Ramos (cell line): ENCODE data around the gene EEF2.
"Not testable (repeated sequence)": the region's sequence is repeated elsewhere in the genome, so short reads cannot be mapped to it uniquely, and the experiment has no call there.

ENCODE experiments used
- in situ Hi-C: fragments of 300-500 bp; cut with MboI; formaldehyde crosslinking; loops from one replicate; pipeline ENCODE4 v1.14.3; 2022; ENCODE audit warnings: low sequenced_read_pairs; ENCODE audit not compliant: unreplicated experiment

The EEF2 gene

GRCh38 chr19:4015705-4016402 is 30.6 kb upstream of the EEF2 start:
- in situ Hi-C loops = no loop called here

DNA sequence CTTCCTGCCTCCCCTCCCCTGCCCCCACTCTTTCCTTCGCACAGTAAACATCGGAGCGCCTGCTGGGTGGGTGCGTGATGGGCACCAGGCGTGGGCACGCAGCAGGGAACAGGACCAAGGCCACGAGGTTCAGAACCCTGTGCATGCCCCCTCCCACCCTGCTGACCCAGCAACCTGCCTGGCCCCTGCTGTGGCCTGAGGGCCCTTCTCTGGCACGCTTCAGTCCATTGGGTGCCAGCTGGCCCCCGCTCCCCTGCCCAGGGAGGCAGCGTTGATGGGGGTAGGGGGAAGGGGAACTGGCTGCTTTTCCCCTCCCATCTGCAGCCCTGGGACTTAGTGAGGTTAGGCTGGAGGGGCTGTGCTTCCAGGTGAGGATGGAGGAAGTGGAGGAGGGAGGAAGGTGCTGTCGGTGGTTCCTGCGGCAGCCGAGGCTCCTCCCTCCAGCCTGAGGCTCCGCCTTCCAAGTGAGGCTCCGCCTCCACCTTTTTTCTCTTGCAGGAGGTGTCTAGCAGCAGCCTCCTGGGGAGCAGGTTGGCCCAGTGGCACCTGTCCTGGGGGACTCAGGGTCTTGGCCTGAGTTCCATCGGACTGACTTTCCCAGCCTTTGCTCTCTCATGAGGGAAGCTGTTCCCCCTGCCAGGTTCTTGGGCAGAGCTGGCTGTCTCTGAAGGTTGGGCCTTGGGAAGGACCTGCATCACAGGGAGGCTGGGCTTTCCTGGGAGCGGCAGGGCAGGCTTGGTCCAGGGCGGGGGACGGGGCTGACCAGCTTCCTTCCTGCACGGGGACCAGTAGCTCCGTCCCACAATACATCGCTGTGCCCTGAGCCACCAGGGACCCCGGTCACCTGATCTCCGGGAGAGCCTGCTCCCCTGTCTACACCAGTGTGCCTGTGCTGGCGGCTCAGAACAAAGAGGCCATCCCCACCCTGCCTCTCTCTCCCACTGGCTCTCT is 29.6 kb upstream of the EEF2 start:
- in situ Hi-C loops = no loop called here

DNA sequence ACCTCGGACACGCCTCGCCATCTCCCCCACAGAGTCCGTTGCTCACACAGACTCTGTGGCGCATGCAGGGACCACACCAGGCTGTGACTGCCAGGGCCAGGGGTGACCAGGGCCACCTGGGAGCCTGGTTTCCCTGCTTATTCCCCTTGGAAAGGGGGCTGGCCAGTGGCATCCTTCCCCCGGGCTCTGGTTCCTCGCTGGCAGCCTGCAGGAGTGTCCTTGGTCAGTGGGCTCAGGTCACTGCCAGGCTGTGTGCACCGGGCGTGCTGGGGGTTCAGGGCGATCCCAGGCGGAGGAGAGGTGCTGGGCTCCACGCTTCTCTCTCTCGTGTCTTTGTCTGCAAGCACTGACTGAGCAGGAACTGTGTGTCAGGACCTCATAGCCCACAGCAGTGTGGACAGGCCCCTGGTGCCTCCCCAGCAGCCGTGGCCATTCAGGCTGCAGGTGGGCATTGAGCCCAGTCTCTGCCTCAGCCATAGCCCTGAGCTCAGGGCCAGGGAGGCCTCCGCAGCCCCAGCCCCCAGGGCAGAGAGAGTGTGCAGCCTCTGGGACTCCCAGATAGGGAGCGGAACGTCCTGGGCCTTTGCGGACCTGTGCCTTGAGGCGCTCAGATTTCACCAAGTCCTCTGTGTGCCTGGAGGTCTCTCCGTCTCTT is 28.8 kb upstream of the EEF2 start:
- in situ Hi-C loops = no loop called here

GRCh38 chr19:4012975-4013634 is 27.8 kb upstream of the EEF2 start:
- in situ Hi-C loops = no loop called here

DNA sequence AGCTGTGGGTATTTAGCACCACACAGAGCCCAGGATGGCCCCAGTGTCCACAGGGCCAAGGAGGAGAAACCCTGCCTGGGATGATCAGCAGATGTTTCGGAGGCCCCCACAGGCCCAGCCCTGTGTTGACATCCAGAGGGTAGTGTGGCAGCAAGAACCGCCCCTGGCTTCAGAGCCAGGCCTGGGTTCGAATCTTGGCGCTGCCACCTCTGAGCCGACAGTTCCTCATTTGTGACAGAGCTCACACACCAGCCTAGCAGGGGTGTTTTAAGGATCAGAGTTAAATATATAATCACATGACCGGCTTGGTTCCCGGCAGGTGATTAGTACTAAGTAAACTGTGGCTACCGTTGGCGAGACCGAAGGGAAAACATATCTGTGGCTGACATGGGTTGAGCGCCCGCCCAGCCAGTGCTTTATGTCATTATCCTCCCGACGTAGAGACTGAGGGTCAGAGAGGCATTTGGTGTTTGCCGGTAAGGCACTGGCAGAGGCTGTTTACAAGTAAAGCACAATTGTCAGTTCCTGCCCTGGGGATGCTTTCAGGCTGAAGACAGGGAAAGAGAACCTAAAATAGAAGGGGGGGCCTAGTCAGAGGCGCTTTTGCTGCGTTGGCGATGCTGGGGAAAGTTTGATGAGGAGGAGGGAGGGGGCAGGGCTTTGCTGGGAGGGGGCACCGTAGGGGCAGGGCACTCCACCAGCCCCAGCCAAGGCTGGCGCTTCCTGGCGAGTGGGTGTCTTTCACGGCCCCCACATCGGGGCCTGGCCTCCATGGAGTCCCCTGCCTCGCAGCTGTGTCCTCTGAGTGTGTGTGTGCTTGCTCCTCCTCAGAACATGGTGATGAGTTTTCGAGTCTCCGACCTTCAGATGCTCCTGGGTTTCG is 27.1 kb upstream of the EEF2 start:
- in situ Hi-C loops = no loop called here

GRCh38 chr19:4011430-4011829 is 26.2 kb upstream of the EEF2 start:
- in situ Hi-C loops = not testable (repeated sequence)

DNA sequence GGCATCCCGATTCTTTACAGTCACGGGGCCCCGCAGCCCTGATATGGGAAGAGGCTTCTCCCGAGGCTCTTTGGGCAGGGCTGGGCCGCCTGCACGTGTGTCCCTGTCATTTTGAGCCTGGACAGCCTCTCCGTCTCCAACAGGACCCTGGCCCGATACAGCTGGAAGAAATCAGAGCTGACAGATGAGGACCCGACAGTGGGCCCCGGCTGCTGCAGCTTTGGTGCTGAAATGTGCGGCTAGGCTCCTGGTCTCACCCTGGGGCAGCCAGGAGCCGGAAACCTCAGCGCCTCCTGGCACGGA is 25.5 kb upstream of the EEF2 start:
- in situ Hi-C loops = no loop called here

- in situ Hi-C loops = no loop called here
These were observed 24.9 kb upstream of the EEF2 start for GRCh38 chr19:4009990-4010807.

- in situ Hi-C loops = no loop called here
These were observed 22.7 kb upstream of the EEF2 start for GRCh38 chr19:4007836-4008539.

GRCh38 chr19:4007021-4007835 is 22.0 kb upstream of the EEF2 start, which contains the start of gene PIAS4:
PIAS4 (plus strand) TSS chr19:4007736; CDS start chr19:4007761, 25 bp downstream.
- in situ Hi-C loops = no loop called here

DNA sequence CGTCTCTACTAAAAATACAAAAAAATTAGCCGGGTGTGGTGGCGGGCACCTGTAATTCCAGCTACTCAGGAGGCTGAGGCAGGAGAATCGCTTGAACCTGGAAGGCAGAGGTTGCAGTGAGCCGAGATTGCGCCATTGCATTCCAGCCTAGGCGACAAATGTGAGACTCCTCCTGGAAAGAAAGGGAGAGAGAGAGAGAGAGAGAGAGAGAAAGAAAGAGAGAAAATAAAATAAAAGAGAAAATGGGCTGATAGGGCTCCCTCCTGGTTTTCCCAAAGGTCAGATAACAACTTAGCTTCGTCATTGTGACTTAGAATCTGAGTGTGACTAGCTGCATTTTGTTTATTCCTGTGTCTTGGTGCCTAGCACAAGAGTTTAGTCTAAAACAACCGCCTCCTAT is 20.2 kb upstream of the EEF2 start:
- in situ Hi-C loops = not testable (repeated sequence)

GRCh38 chr19:4000798-4001197 is 15.5 kb upstream of the EEF2 start:
- in situ Hi-C loops = not testable (repeated sequence)

DNA sequence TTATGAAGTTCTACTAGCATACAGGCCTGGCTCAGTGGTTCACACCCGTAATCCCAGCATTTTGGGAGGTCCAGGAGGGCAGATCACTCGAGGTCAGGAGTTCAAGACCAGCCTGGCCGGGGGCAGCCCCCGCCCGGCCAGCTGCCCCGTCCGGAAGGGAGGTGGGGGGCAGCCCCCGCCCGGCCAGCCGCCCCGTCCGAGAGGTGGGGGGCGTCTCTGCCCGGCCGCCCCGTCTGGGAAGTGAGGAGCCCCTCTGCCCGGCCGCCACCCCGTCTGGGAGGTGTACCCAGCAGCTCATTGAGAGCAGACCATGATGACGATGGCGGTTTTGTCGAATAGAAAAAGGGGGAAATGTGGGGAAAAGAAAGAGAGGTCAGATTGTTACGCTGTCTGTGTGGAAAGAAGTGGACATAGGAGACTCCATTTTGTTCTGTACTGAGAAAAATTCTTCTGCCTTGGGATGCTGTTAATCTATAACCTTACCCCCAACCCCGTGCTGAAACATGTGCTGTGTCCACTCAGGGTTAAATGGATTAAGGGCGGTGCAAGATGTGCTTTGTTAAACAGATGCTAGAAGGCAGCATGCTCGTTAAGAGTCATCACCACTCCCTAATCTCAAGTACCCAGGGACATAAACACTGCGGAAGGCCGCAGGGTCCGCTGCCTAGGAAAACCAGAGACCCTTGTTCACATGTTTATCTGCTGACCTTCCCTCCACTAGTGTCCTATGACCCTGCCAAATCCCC is 13.6 kb upstream of the EEF2 start:
- in situ Hi-C loops = not testable (repeated sequence)

DNA sequence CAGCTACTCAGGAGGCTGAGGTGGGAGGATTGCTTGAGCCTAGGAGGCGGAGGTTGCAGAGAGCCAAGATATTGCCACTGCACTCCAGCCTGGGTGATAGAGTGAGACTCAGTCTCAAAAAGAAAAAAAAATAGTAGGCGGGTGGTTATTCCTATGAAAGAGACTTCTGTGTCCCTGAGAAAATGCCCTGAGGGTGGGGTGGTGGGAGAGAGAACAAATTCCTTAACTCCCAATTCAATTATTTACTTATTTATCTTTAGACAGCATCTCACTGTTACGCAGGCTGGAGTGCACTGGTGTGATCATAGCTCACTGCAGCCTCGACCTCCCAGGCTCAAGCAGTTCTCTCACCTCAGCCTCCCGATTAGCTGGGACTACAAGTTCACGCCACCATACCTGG is 10.3 kb upstream of the EEF2 start:
- in situ Hi-C loops = no loop called here

DNA sequence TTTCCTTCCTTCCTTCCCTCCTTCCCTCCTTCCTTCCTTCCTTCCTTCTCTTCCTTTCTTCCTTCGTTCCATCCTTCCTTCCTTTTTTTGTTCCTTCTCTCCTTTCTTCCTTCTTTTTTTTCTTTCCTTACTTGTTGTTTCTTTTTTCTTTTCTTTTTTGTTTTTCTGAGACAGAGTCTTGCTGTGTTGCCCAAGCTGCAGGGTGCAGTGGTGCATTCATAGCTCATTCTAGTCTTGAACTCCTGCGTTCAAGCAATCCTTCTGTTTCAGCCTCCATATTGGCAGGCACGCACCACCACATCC is 5.5 kb upstream of the EEF2 start:
- in situ Hi-C loops = no loop called here

GRCh38 chr19:3987619-3988371 is 2.5 kb upstream of the EEF2 start:
- in situ Hi-C loops = no loop called here
